Activated naive CD4-positive, alpha-beta T cell treated with anti-CD3 and anti-CD28 coated beads, Interleukin-2, amount 50 U/mL, for 72 hours (primary cell): Measurements from ENCODE around the gene ADCY3. TPM values are rescaled to one million over a fixed set of nuclear protein-coding genes. Genes with fewer than 3 reads are reported as not detected.
A peak's percentile ranks its signal among the peaks of the same experiment; 100 is the strongest.

Source experiments
- ATAC-seq, 2 donors: fragments of 150-1000 bp; cut with Tn5 transposase; 2 replicates each; pipeline ENCODE4 v1.10.0; 2021; ENCODE audit warnings: mild to moderate bottlenecking in 2 of 2, moderate library complexity in 2 of 2
- DNase-seq, 2 donors: peaks; one replicate each; pipeline ENCODE4 v3.0.0; 2021 to 2022; ENCODE audit warnings: low spot score in 2 of 2
- H3K27ac Mint-ChIP-seq, 2 donors: one replicate each; pipeline ENCODE4 v1.8.0; 2022; ENCODE audit warnings: mild to moderate bottlenecking in 2 of 2, mixed read lengths in 2 of 2
- H3K36me3 Mint-ChIP-seq, 2 donors: one replicate each; pipeline ENCODE4 v1.8.0; 2022; ENCODE audit warnings: mixed read lengths in 2 of 2
- H3K9me3 Mint-ChIP-seq, 2 donors: one replicate each; pipeline ENCODE4 v1.8.0; 2022; ENCODE audit warnings: mixed read lengths in 2 of 2
- total RNA-seq, 2 donors: library from RNA; stranded (reverse); gene quantifications; one replicate each; pipeline ENCODE4 v1.2.3, GENCODE V29; 2022

Gene ADCY3
- total RNA-seq, 2 donors from 2014 or later, result 15.8 to 51.4 TPM

DNA sequence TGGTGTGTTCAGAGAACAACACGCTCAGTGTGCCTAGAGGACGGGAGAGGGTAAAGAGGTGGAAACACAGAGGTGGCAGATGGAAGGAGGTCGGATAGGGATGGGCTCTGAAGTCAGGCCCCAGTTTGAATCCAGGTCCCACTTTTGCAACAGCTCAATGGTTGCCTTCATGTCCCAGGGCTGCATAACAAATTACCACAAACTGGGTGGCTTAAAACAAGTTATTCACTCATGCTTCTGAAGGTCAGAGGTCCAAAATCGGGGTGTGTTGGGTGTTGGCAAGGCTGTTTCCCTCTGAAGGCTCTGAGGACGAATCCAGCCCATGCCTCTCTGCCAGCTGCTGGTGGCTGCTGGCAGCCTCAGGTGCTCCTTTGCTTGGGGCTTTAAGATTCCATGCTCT lies 12.7 kb upstream of the ADCY3 start:
- DNase-seq, result peak in 1 of 2 donors; percentile 21
- Mint-ChIP-seq H3K36me3 (no peaks in the 10 kb centered on the region), H3K27ac (no peak overlapping the region), H3K9me3 (no peaks in the 10 kb centered on the region)
- ATAC-seq, result no peak

DNA sequence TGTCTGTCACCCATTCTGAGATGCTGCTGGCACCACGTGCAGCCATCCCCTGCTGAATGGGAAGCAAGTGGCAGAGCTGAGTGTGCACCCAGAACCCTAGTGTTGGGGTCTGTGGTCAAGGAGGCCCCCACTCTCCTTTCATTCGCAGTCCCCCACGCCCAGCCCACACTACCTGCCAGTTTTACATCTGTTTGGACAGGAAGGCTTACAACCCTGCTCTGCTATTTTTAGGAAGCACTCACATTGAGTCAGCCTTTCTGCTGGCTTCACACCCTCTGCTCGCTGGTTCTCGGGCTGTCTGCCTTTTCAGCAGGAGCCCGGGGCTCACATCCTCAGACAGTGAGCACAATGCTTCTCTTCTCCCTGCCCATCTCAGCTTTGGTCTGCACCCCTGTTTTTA lies 10.7 kb upstream of the ADCY3 start:
- DNase-seq, result peak in 1 of 2 donors; percentile 37
- ATAC-seq, result peak; percentile 39 to 48
- no peaks in the 10 kb centered on the region for H3K36me3 Mint-ChIP-seq
- H3K27ac Mint-ChIP-seq, result peak overlapping the region in 1 of 2 donors; percentile 46
- no peaks in the 10 kb centered on the region for H3K9me3 Mint-ChIP-seq

DNA sequence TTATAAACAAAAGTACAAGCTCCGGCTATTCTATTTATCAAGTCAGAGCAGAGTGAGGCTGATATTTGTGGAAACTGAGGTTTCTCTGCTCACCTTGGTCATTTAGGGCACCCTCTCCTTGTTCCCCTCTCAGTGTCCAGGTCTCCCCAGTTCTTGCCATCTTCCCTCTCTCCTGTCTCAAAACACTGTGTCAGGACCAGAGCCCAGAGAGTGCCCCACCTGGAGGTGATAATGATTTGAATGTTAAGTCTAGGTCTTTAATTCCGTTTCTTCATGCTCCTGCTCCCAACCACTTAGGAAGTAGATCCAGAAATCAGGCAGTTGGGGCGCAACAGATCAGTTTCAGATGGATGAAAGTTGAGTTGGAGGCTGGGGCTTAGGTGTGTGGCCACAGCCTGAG lies 9.2 kb upstream of the ADCY3 start:
- ATAC-seq, result no peak
- H3K36me3 Mint-ChIP-seq, result no peaks in the 10 kb centered on the region
- peak in 1 of 2 donors; percentile 37 for DNase-seq
- no peak overlapping the region for H3K27ac Mint-ChIP-seq
- H3K9me3 Mint-ChIP-seq, result no peaks in the 10 kb centered on the region

DNA sequence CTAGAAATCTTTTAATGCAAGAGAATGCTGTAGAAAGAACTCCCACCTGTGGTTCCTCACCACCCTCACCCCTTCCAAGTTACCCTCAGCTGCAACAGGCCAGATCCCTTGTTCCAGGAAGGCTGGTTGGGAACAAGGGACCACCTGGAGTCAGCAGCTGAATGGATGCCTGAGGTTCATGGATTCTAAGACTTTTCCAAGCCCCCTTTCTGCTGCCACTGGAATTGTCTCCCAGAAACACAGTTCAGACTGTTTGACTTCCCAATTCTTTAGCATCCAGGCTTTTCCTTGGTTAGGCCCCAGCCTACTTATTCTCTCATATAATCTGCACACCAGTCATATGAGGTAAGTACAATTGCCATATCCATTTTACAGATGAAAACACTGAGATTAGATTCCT lies 8.0 kb upstream of the ADCY3 start:
- Mint-ChIP-seq H3K36me3 (no peaks in the 10 kb centered on the region), H3K9me3 (no peaks in the 10 kb centered on the region), H3K27ac (no peak overlapping the region)
- ATAC-seq, result no peak
- peak in 1 of 2 donors; percentile 50 for DNase-seq

DNA sequence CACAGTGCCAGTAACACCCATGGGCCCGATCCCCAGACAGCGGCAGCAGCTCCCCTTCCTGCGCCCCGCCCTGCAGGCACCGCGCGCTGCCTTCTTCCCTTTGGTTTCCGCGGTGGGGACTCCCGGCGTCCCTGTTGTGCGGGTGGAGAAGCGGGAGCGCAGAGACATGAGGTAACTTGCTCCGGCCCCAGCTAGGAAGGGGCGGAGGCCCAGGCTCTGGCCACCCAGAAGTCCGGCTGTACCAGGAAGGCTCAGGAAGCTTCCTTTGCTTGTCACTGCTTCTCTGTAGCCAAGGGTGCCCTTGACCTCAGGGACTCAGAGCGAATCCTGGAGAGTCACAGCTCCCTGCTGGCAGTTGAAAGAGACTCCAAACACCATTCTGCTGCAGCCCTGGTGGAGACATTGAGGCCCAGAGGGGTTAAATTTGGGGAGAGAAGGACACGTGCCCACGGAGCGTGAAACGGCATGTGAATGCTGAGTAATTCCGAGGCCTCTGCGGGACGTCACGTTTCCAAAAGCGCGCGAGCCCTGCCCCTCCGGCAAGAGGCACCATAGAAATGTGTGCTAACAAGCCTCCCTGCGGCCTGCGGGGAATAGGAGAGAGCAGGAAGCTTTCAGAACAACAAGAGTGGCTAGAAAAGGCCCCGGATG lies 6.7 kb upstream of the ADCY3 start:
- H3K9me3 Mint-ChIP-seq, result no peaks in the 10 kb centered on the region
- DNase-seq, result peak in 1 of 2 donors; percentile 44
- no peaks in the 10 kb centered on the region for H3K36me3 Mint-ChIP-seq
- ATAC-seq, result peak; percentile 37 to 53
- no peak overlapping the region for H3K27ac Mint-ChIP-seq

DNA sequence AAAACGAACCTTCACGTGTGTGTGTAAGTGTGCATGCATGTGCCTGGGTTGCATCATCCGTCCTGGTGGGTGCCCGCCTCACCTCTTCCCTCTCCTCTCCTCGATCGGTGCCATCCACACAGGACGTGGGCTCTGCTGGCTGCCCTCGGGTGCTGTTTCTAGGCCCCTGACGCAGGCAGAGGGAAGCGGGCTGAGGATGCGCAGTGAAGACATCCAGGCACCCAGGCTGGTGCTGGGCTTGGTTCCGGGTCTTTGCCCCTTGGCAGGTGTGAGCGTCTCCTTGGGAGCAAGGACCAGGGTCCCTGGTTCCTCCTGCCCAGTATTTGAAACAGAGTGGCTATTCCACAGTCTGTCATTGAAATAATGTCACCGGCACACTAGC lies 6.2 kb upstream of the ADCY3 start:
- no peaks in the 10 kb centered on the region for H3K36me3 Mint-ChIP-seq
- ATAC-seq (no peak), DNase-seq (no peak)
- H3K27ac Mint-ChIP-seq, result no peak overlapping the region
- no peaks in the 10 kb centered on the region for H3K9me3 Mint-ChIP-seq

DNA sequence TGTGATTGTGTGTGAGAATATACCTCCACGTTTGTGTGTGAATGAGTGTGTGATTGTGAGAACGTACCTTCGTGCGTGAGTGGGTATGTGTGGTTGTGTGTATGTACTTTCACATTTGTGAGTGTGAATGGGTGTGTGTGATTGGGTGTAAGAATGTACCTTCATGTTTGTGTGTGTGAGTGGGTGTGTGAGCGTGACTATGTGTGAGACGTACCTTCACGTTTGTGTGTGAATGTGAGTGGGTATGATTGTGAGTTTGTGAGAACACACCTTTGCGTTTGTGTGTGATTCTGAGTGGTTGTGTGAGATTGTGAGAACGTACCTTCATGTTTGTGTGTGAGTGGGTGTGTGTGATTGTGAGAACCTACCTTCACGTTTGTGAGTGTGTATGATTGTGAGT lies 5.8 kb upstream of the ADCY3 start:
- DNase-seq (no peak), ATAC-seq (no peak)
- no peaks in the 10 kb centered on the region for H3K9me3 Mint-ChIP-seq
- no peaks in the 10 kb centered on the region for H3K36me3 Mint-ChIP-seq
- H3K27ac Mint-ChIP-seq, result no peak overlapping the region

DNA sequence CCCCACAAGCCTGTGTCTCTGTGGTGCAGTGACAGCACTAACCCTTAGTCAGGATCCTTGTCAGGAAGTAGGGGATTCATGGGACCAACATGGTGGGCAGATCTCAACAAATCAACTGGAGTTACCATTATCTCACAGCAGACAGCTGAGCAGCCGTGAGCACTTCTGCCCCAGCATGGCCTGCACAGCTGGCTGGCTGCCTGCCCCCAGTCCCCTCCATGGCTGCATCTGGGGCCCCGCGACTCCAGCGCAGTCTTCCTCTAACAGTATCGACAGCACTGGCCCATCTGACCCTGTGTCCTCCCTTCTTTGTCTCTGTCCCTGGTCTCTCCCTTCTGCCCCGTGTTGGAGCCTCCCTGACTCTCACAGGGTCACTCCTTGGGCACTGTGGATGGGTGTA lies 4.7 kb upstream of the ADCY3 start:
- H3K27ac Mint-ChIP-seq, result no peak overlapping the region
- ATAC-seq (no peak), DNase-seq (no peak)
- no peaks in the 10 kb centered on the region for H3K9me3 Mint-ChIP-seq
- no peaks in the 10 kb centered on the region for H3K36me3 Mint-ChIP-seq

DNA sequence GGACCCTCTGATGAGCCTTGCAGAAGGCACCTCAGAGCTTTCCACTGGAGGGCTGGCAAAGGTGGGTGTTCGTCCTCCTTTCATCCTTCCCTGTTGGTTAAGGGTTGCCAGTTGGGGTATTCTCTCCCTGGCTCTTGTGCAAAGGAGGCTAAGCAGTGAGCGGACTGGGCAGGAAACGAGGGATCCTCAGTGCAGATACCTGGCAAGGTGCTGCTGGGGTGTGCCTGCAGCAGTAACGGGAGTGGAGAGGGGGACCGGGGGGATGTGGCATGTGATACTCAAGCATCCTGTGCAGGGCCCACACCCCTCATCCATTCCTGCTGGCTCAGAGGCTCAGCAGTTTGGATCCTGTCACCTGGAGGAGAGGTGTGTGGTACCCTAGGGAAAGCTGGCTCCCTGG lies 4.2 kb upstream of the ADCY3 start:
- Mint-ChIP-seq H3K36me3 (no peaks in the 10 kb centered on the region), H3K27ac (no peak overlapping the region), H3K9me3 (no peaks in the 10 kb centered on the region)
- ATAC-seq, result no peak
- DNase-seq, result no peak

DNA sequence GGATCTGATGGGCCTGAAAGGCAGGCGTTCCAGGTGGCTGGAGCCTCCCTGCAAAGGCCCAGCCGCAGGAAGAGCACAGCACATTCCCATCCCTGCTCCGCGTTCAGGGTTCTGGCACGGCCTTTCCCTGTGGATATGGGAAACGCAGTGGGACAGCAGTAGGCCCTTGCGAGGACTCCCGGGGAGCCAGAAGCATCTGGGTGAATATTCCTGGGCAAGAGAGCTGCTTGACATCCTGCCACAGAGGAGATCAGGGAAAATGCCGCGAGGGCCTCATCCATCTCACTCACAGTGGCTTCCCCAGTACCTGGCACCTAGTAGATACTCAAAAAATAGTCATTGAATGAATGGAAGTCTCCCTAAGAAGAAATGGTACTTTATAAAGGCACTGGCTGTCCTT lies 3.1 kb upstream of the ADCY3 start:
- Mint-ChIP-seq H3K36me3 (peaks cover 3% of the 10 kb centered on the region in 2 donors), H3K9me3 (no peaks in the 10 kb centered on the region), H3K27ac (no peak overlapping the region)
- no peak for DNase-seq
- ATAC-seq, result no peak

DNA sequence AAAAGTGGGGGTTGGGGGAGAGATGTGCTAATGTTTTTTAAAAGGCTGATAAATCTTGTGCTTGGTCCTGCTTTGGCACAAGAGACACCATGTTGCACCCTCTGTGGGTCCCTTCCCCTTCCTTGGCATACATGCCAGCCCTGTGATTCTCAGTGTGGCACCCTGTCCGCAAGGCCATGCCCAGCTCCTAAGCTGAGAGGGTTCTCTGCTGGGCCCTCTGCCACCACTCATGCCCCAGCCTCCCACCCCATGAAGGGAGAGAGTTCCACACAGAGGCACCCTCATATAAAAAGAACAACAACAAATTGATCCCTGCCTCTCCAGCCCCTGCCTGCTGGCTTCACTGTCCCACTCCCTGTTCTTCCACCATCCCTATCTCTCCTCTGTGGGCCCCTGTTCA lies 2.5 kb upstream of the ADCY3 start:
- no peak overlapping the region for H3K27ac Mint-ChIP-seq
- H3K9me3 Mint-ChIP-seq, result no peaks in the 10 kb centered on the region
- DNase-seq (no peak), ATAC-seq (no peak)
- peaks cover 5 to 9% of the 10 kb centered on the region in 2 donors for H3K36me3 Mint-ChIP-seq

DNA sequence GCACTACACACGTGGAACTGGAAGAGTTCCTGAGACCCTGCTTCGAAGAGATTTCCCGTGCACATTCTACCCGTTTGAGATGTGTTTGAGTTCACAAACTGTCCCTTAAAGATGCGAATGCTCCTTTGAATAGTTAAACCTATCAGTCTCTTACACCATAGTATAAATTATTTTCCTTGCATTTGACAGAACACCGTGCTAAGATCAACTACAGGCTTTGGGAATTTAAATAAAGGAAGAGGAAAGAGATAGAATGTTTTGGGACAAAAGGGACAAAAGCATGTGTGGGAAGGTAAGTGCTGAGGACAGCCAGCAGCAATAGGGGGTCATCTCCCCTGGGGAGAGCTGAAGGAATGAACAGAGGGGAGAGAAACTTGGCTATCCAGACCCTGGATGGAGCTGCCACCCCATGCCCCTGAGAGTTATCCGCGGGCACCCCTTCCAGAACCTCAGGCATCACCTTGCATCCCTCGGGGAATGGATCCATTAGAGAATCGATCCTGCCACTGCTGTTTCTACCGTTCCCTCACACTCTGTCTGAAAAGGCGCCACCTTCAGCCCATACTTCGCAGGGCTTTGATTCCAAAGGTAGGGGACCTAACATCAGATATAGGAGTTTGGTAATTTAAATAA lies 888 bp upstream of the ADCY3 start:
- peaks cover 5 to 11% of the 10 kb centered on the region in 2 donors for H3K36me3 Mint-ChIP-seq
- ATAC-seq (no peak), DNase-seq (no peak)
- H3K9me3 Mint-ChIP-seq, result no peaks in the 10 kb centered on the region
- no peak overlapping the region for H3K27ac Mint-ChIP-seq

DNA sequence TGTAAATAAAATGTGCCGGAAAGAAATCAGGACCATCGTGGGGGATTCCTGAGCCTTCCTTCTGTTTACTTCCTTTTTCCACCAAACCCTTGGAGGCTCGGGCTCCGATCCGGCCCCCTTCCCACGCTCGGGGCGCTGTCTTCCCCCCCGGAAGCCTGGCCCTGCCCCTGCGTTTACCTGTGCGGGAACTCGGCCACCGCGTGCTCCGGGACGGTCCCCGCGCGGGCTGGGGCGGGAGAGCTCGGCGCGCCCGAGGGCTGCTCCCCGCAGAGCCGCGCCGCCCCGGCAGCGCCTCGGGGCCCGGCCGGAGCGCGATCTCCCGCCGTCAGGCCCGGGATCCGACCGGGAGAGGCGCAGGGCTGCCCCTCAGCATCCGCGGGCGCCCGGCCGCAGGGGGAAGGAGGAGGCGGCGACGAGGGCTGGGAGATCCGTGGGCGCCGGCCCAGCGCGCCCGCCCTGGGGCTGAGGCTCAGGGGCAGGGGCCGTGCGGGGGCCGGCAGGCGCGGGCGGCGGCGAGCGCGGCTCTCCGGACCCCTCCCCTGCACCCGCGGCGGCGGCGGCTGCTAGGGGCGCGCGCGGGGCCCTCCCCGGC lies 435 bp downstream of the ADCY3 start:
- Mint-ChIP-seq H3K9me3 (no peaks in the 10 kb centered on the region), H3K36me3 (peaks cover 9 to 16% of the 10 kb centered on the region in 2 donors), H3K27ac (peak overlapping the region; percentile 73 to 81)
- ATAC-seq (peak; percentile 40 to 57), DNase-seq (peak; percentile 38 to 63)

DNA sequence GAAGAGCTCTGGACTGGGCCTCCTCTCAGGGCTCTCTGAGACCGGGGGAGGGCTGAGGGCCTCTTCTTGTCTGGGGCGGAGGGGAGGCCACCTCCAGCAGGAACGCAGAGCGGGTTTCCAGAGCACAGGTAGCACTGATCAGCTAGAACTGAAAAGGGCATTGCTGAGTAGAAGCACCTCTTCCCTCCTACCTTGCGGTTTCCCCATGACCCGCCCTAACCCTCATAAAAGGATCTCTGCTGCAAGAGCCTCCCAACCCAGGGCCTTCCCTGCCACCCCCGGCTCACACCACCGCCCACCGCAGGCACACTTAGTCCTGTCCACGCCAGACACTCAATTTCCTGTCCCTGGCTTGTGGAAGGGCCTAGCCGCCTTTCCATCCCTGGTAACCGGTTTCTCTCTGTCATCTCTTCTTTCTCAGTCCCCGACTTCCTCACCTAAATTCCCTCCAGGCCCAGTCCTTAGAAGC lies 966 bp downstream of the ADCY3 start:
- DNase-seq, result peak; percentile 54 to 86
- peak; percentile 57 to 86 for ATAC-seq
- no peaks in the 10 kb centered on the region for H3K9me3 Mint-ChIP-seq
- peak overlapping the region; percentile 73 to 81 for H3K27ac Mint-ChIP-seq
- peaks cover 9 to 17% of the 10 kb centered on the region in 2 donors for H3K36me3 Mint-ChIP-seq

DNA sequence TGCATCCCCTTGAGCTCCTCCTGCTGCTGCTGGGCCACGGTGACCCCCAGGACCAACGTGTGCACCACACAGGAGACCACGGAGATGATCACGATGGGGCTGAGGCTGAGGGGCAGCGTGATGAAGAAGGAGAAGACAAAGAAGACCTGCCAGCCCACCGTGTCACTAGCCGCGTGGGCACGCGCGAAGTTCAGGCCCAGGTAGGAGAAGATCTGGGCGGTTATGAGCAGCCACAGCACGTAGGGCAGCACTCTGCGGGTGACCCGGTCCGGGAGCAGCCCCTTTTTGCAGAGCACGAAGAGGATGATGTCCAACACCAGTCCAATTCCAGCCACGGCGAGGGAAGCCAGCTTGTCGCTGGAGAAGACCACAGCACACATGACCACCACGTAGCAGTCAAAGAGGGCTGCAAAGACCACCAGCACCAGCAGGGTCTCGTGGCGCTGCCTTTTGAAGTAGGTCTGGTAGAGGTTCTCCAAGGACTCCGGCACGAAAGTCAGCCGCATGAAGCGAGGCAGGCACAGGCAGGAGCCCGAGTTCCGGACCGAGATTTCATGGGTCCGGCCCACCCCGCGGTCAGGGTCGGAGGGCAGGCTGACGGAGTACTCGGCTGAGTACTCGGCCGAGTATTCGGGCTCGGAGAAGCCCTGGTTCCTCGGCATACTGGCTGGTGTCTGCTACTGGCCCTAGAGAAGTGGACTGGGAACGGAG lies 1.6 kb downstream of the ADCY3 start:
- Mint-ChIP-seq H3K27ac (peak overlapping the region in 1 of 2 donors; percentile 73), H3K36me3 (peaks cover 9 to 17% of the 10 kb centered on the region in 2 donors), H3K9me3 (no peaks in the 10 kb centered on the region)
- DNase-seq (no peak), ATAC-seq (no peak)

DNA sequence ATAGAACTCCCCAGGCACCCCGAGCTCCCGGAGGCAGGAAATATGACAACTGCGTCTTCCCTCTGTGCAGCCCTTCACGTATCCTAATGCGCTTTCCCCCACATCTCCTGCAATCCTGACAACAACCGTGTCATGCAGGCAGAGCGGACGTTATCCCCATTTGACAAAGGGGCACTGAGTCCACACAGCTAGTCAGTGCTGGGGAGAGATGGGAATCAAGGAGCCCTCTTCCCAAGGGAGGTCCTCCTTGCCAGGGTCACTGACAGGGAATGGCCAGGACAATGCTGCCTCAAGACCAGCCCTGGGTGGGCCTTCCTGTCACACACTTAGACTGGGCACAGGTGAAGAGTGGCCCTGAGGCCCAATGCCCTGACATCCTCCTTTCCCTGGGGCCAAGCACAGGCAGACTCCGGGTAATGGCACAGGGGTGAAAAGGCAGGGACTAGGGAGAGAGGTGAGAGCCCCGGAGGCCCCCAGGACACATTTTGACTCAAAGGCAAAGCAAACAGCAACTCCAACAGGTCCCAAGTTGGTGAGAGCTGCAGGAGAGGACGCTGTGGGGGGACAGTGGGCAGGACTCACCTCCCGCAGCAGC lies 2.2 kb downstream of the ADCY3 start:
- DNase-seq (no peak), ATAC-seq (no peak)
- Mint-ChIP-seq H3K27ac (no peak overlapping the region), H3K9me3 (no peaks in the 10 kb centered on the region), H3K36me3 (peaks cover 9 to 24% of the 10 kb centered on the region in 2 donors)

DNA sequence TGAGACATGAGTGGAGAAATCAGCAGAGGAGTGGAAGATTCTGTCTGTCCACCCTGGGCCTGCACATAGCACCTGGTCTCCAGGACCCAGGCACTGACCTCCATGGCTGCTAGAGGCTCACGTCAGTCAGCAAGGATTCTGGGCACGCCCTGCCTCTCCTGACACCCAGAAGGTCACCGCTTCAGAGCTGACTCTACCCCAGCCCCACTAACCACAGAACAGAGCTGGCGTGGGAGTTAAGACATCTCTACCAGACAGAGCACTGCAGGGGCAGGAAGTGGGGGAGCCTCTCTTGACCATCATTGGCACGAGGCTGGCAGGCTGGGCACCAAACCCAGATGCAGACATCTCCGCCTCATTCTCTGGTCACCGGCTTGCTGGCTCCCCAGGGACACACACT lies 3.0 kb downstream of the ADCY3 start:
- Mint-ChIP-seq H3K9me3 (no peaks in the 10 kb centered on the region), H3K36me3 (peaks cover 10 to 31% of the 10 kb centered on the region in 2 donors), H3K27ac (no peak overlapping the region)
- ATAC-seq, result peak in 1 of 2 donors; percentile 17
- no peak for DNase-seq
